Hematopoietic multipotent progenitor cell treated with erythropoietin and hydrocortisone succinate and interleukin-3 and kit ligand, for 17 days (in vitro differentiated cells): ENCODE results near the gene YLPM1.
A peak's percentile ranks its signal among the peaks of the same experiment; 100 is the strongest.

Experiments
- DNase-seq: peaks from one replicate; pipeline ENCODE4 v3.0.0-alpha.2; 2015; ENCODE audit warnings: low spot score

Gene YLPM1

DNA sequence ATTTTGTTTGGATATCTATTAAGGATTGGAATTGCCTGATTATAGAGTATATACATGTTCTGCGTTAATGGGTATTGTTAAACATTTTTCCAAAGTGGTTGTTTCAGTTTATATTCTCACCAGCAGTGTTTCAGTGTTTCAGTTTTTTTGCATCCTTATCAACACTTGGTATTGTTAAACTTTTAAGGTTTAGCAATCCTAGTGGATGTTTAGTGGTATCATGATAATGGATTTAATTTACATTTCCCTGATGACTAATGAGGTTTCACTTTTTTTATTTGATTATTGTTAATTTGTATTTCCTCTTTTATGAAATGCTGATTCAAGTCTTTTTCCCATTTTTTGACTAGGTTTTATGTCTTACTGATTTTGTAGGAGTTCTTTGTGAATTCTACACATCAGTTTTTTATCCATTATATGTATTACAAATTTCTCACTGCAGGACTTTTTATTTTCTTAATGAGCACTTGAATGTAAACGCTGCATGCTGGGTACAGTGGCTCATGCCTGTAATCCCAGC is 23.7 kb downstream of the YLPM1 start:
- DNase-seq: no peak

DNA sequence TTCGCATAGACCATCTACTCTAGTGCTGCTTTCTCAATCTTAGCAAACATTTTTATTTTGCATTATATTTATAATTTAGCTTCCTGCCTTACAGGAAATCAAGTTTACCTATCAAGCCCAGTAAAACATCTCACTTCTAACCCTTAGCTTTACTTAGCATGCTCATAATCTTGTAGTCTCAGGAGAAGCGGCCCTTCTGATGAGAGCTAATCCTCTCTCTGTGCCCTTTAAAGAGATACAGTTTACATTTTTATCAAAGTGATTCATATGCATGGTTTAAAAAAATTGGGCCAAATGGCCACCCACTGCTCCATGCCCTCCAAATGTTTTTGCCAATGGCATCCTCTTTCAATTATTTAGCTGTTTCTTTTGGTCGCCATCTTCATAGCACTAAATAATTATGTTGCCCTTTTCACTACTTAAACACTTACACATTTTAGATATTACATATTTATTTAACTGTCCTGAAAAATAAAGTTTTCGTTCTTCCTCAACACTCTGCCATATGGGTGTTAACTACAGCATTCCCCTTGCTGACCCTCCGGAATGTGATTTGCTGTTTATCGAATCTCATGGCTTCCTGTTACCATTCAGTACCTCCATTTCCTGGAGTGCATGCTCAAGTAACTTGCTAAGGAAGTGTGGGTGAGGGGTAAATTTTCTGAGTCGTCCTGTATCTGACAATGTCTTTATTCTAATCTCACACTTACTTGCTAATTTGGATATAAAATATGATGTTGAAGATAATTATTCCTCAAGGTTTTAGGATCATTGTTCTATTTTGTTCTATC is 29.3 kb downstream of the YLPM1 start:
- no peak for DNase-seq

GRCh38 chr14:74793506-74794155 is 30.5 kb downstream of the YLPM1 start:
- DNase-seq: no peak

DNA sequence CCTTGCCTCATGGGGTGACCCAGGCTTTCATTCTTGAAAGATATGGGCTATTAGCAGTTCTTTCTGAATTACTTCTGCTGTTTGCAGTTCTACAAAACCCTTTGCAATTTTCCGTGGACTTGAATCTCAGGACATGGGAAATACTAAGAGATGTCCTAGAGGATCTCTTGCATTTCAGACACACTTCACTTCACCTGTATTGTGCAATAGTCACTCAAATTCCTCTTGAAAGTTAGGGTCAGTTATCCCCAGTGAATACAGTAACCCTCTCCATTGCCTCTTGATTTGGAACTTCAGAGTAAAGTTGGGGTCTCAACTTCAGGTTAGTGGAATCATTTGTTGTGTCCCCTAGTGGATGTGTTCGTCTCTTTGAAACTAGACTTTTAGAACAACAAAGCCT is 31.8 kb downstream of the YLPM1 start:
- DNase-seq: no peak

- DNase-seq: no peak
Measured at GRCh38 chr14:74799765-74800164, 36.6 kb downstream of the YLPM1 start.

- no peak for DNase-seq
Measured at GRCh38 chr14:74800780-74801179, 37.7 kb downstream of the YLPM1 start.

DNA sequence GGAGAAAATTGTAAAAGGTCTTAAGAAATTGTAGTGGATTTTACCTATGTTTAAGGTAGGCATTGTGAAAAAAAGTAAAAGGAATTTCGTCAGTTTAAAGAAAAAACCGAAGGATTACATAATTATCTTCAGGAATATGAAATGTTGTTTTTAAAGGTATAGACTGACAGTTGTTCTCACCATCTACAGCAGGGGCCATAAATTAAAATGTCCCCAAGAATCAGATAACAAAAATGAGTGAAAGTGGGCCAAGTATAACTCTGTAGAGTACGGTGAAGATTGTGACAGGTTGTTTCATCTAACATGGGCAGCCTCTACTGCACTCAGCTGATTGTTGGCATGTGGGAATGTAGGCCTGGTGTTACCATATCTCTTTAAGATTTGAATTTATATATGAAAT is 38.3 kb downstream of the YLPM1 start:
- DNase-seq: no peak

DNA sequence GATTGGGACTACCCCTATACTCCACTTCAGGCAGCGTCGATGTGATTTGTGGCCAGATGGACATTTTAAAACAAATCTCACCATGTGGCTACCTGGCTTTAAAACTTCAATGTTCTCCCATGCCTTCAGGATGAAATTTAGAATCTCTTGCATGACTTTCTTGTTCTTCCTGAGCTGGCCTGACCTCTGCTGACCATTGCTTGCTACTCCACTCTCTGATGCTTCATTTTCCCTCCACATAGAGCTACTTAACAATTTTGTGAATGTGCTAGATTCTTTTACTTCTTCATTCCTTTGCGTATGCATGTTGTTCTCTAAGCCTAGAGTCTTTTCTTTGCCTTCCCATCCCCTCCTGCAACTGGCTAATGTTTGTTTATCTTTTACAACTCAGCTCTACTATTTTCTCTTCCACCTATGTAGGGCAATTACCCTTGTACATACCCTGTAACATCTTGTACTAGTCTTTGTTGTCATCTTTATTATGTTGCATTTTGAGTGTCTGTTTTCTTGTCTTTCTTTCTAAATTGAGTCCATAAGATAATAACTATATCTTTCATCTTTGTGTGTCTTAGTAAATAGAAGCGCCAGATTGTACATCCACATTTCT is 41.2 kb downstream of the YLPM1 start:
- peak; percentile 47 for DNase-seq

- no peak for DNase-seq
Measured at GRCh38 chr14:74807853-74808545, 44.9 kb downstream of the YLPM1 start.

GRCh38 chr14:74816124-74816523 is 53.0 kb downstream of the YLPM1 start:
- no peak for DNase-seq

GRCh38 chr14:74820288-74820687 is 57.2 kb downstream of the YLPM1 start:
- DNase-seq: no peak

DNA sequence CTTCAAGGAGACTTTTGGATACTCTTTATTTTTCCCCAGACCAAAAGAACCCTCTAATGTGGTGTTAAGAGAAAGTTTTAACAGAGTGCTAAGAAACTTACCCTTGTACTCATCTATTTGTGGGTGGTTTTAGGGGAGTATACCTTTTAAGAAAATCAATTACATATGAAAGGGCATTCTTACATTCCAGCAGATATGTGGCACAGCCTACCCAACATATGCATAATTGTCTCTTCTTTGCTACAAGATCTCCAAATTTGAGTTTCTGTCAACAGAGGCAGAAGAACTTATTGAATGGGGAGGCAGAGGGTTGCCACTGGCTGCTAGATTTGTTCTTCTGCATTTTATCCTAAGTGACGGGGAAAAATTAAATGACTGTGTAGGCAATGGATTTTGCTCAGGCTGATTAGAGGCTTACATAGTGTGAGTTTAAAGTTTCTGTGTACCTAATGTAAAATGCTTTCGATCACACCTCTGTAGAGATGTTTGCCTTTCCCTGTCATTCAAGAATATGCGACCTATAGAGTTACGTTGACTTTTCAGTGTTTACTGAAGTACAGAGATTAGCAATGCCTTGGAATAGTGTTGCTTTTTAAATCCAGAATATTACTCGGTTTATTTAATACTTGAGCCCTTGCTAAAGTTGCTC is 58.3 kb downstream of the YLPM1 start:
- DNase-seq: no peak

- DNase-seq: no peak
Measured at GRCh38 chr14:74824997-74825396, 61.9 kb downstream of the YLPM1 start.

- DNase-seq: no peak
Measured at GRCh38 chr14:74826574-74826973, 63.5 kb downstream of the YLPM1 start.

- no peak for DNase-seq
Measured at GRCh38 chr14:74829251-74829650, 66.1 kb downstream of the YLPM1 start.

GRCh38 chr14:74832849-74833248 is 69.7 kb downstream of the YLPM1 start:
- no peak for DNase-seq

- no peak for DNase-seq
Measured at GRCh38 chr14:74834692-74835392, 71.7 kb downstream of the YLPM1 start.

DNA sequence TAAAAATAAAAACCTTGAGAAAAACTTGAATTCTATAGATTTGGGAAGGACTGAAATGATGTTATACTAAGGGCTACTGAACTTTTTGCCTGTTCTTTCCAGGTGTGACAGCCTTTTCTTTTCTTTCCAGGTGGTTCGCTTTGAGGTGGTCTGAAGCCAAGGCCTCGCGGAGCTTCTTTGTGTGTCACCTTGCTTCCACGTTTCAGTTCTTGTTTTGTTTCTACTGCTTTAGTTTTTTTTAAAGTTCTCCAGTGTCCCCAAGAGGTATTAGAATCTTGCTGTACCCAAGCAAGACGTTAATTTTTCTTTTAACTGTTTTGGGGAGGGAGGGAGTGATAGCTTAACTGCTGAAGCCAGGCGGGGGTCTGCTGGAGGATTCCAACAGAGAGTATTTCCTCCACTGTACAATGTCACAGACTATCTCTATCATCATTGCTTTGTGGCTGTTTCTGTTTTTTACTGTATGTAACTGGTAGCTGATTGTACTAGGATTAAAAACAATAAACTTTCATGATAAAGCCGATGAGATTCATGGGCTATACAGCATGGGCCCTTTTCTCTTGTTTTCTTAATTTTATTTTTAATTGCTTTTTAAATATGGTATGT is 72.6 kb downstream of the YLPM1 start:
- no peak for DNase-seq

GRCh38 chr14:74836251-74836960 is 73.3 kb downstream of the YLPM1 start:
- DNase-seq: no peak

DNA sequence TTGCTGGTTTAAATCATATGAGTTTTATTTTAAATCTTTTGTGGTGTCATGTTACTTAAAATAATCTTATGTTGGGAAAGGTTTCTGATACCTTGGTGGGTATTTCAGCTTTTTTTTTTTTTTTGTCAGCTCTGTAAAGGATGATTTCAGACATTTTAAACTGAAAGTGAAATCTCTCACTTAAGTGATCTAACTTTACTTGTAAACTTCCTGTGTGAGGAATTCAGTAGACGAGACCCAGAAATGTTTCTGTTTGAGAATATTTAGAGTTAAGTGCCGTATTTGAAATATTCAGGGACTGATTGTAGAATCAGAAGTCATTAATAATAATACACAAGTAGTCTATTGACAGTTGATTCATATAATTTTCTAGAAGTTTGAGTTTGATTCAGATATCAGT is 75.0 kb downstream of the YLPM1 start:
- DNase-seq: no peak
